HUES64 (cell line): Measurements from ENCODE around the gene SHTN1.

Experiments used
- H3K27ac ChIP-seq: 2 replicates; pipeline ENCODE4 v1.7.0; 2013; ENCODE audit warnings: low read depth, low read length, inconsistent platforms
- H3K27me3 ChIP-seq: 2 replicates; pipeline ENCODE4 v1.6.1; 2013; ENCODE audit warnings: mild to moderate bottlenecking, low read length; ENCODE audit not compliant: insufficient read depth
- H3K36me3 ChIP-seq: 2 replicates; pipeline ENCODE4 v1.6.1; 2013; ENCODE audit warnings: mild to moderate bottlenecking, low read length; ENCODE audit not compliant: insufficient read depth
- H3K4me1 ChIP-seq: 2 replicates; pipeline ENCODE4 v1.6.1; 2013; ENCODE audit warnings: mild to moderate bottlenecking, low read length, moderate library complexity; ENCODE audit not compliant: insufficient read depth
- H3K4me3 ChIP-seq: 2 replicates; pipeline ENCODE4 v1.5.1; 2013; ENCODE audit warnings: mild to moderate bottlenecking, low read length, moderate library complexity
- H3K9ac ChIP-seq: 2 replicates; pipeline ENCODE4 v1.6.1; 2013; ENCODE audit warnings: mild to moderate bottlenecking, low read depth, low read length
- H3K9me3 ChIP-seq: 2 replicates; pipeline ENCODE4 v1.6.1; 2013; ENCODE audit warnings: low read depth, low read length; ENCODE audit not compliant: insufficient read depth
- WGBS: fragments of 150-250, 120-280 bp; methylation state at CpG from one replicate; pipeline ENCODE4 v1.1.7; 2013; ENCODE audit warnings: missing lambda C conversion rate; 5-methylcytosine and 5-hydroxymethylcytosine counted together

SHTN1 gene

DNA sequence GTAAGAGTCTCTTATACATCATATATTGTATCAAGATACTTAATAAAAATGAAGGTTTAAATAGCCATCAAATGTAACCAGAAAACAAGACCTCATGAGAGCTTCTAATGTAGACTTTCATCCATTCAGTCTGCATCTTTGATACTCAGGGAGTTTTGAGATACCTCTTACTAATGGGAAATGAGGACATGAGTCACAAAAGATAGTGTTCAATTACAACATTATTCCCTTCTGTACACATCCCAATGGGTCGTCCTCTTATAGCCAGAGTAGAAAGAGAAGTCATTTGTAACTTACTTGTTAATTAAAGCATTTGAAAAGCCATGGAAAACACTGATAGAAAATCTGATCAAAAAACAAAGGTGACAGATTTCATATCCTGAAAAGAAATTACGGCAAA, 19.4 kb downstream of the SHTN1 start:
- no peaks in the 10 kb centered on the region for H3K36me3 ChIP-seq
- no peak overlapping the region for H3K4me3 ChIP-seq
- H3K9ac ChIP-seq = no peak overlapping the region
- H3K9me3 ChIP-seq = no peaks in the 10 kb centered on the region
- H3K27me3 ChIP-seq = no peaks in the 10 kb centered on the region
- no peak overlapping the region for H3K27ac ChIP-seq
- peaks cover 28% of the 10 kb centered on the region for H3K4me1 ChIP-seq
- 100% methylated on average over 1 of the region's 2 CpGs for WGBS

GRCh38 chr10:116984202-116984990, 20.6 kb downstream of the SHTN1 start:
- WGBS = 87% methylated on average over 3 of the region's 3 CpGs
- Histone ChIP-seq H3K27ac (no peak overlapping the region), H3K36me3 (no peaks in the 10 kb centered on the region), H3K27me3 (no peaks in the 10 kb centered on the region), H3K9me3 (no peaks in the 10 kb centered on the region), H3K4me1 (peaks cover 24% of the 10 kb centered on the region), H3K9ac (no peak overlapping the region), H3K4me3 (no peak overlapping the region)

DNA sequence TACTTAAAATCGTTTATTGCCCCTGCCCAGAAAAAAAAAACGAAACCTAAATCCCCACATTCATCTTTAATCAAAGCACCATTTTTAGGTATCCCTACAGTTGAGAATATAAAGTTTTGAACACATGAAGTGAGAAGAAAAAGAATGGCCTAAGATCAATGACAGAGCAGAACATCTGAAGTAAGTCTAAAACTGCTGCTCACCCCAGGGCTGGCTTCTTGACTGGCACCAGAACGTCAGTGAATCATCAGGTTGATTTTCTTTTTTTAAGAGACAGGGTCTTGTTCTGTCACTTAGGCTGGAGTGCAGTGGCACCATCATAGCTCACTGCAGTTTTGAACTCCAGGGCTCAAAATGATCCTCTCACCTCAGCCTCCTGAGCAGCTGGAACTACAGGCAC, 24.9 kb downstream of the SHTN1 start:
- Histone ChIP-seq H3K27ac (peak overlapping the region; percentile 83; the same call in 1 of the 2 replicates), H3K4me1 (peaks cover 31% of the 10 kb centered on the region), H3K9me3 (no peaks in the 10 kb centered on the region), H3K36me3 (no peaks in the 10 kb centered on the region), H3K27me3 (no peaks in the 10 kb centered on the region), H3K9ac (no peak overlapping the region), H3K4me3 (no peak overlapping the region)
- WGBS = 69% methylated on average over 1 of the region's 3 CpGs

GRCh38 chr10:116978901-116979300, 26.1 kb downstream of the SHTN1 start:
- peaks cover 36% of the 10 kb centered on the region for H3K4me1 ChIP-seq
- 66% methylated on average over 2 of the region's 2 CpGs for WGBS

DNA sequence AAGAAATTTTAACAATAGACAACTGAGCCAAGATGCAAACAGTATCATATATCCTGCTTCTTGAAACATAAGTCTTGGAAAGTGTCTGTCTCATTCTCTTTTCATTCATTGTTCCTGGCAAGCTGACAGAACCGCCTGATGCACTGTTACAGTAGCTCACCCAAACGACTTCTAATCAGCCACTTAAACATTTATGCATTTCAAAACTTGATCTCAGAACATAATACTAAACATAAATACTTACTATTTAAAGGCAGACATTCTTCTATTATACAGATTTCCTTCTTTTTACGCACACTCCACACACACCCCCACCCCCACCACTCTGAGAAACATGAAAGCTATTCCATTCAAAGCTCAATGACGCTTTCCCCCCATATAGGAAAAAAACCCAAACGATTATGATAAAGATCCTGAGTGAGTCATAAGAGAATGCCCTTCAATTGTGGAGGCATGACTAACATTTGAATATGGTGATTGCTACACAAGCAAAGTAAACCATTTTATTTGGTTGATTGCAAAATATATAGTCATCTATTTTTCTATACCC, 30.5 kb downstream of the SHTN1 start:
- Histone ChIP-seq H3K4me1 (peaks cover 38% of the 10 kb centered on the region), H3K27ac (0 out of 2 replicates have a peak overlapping the region, but pooled peaks have one; percentile 12), H3K9ac (no peak overlapping the region), H3K4me3 (no peak overlapping the region), H3K36me3 (no peaks in the 10 kb centered on the region), H3K27me3 (no peaks in the 10 kb centered on the region), H3K9me3 (0 out of 2 replicates have a peak, but pooled peaks cover 4% of the 10 kb centered on the region)
- WGBS = 53% methylated on average over 5 of the region's 5 CpGs

More at GRCh38 chr10:116978901-116979300, 26.1 kb downstream of the SHTN1 start:
- no peaks in the 10 kb centered on the region for H3K9me3 ChIP-seq
- H3K9ac ChIP-seq = no peak overlapping the region
- no peak overlapping the region for H3K4me3 ChIP-seq
- H3K36me3 ChIP-seq = no peaks in the 10 kb centered on the region
- H3K27me3 ChIP-seq = no peaks in the 10 kb centered on the region
- H3K27ac ChIP-seq = peak overlapping the region; percentile 83; the same call in 1 of the 2 replicates

GRCh38 chr10:116973946-116974455, 31.0 kb downstream of the SHTN1 start:
- no peaks in the 10 kb centered on the region for H3K27me3 ChIP-seq
- peaks cover 35% of the 10 kb centered on the region for H3K4me1 ChIP-seq
- H3K9me3 ChIP-seq = 0 out of 2 replicates have a peak, but pooled peaks cover 4% of the 10 kb centered on the region
- peak overlapping the region; percentile 20; the same call in 1 of the 2 replicates for H3K9ac ChIP-seq
- H3K4me3 ChIP-seq = no peak overlapping the region
- peak overlapping the region; percentile 31; the same call in 1 of the 2 replicates for H3K27ac ChIP-seq
- H3K36me3 ChIP-seq = no peaks in the 10 kb centered on the region

- Histone ChIP-seq H3K36me3 (no peaks in the 10 kb centered on the region), H3K9me3 (0 out of 2 replicates have a peak, but pooled peaks cover 4% of the 10 kb centered on the region), H3K4me3 (no peak overlapping the region), H3K9ac (peak overlapping the region; percentile 20; the same call in 1 of the 2 replicates), H3K27ac (no peak overlapping the region), H3K27me3 (no peaks in the 10 kb centered on the region), H3K4me1 (peaks cover 33% of the 10 kb centered on the region)
- 98% methylated on average over 4 of the region's 4 CpGs for WGBS
These were observed 31.5 kb downstream of the SHTN1 start for GRCh38 chr10:116973371-116973905.

DNA sequence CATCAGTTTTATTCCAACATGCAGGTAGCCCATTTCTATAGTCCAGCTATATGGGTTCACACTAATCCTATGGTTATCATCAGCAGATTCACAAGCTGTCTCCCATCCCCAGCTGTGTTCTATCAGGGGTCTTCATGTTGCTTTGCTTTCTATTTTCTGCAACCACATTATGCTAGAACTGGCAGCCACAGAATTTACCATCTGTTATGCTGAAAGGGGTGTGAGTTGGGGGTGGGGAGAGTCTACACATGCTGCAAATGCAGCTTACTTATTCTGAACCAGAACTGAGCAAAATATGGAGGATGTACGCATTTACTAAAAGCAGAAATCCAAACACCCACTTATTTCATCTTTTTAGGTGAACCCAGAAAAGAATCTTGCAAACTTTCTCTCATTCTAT, 32.9 kb downstream of the SHTN1 start:
- Histone ChIP-seq H3K27ac (no peak overlapping the region), H3K9me3 (0 out of 2 replicates have a peak, but pooled peaks cover 4% of the 10 kb centered on the region), H3K27me3 (no peaks in the 10 kb centered on the region), H3K9ac (no peak overlapping the region), H3K4me1 (peaks cover 30% of the 10 kb centered on the region), H3K36me3 (peaks cover 3% of the 10 kb centered on the region; the same call in 1 of the 2 replicates), H3K4me3 (no peak overlapping the region)
- 93% methylated on average over 1 of the region's 1 CpG for WGBS

DNA sequence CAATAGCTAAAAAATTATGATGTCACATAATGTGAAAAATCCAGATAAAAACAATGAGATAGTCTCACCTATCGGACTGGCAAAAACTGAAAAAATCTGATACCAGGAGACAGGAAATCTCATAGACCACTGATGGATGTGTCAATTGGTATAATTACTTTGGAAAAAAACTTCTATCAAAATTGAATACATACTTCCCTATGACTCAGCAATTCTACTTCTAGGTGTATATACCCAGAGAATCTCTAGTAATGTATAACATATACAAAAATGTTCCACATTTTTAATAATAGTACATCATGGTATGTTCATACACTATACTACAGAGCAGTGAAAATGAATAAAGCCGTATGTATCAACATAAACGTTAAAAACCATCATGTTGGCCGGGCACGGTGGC, 34.9 kb downstream of the SHTN1 start:
- Histone ChIP-seq H3K36me3 (peaks cover 6% of the 10 kb centered on the region; the same call in 1 of the 2 replicates), H3K4me3 (no peak overlapping the region), H3K4me1 (peaks cover 20% of the 10 kb centered on the region), H3K27me3 (no peaks in the 10 kb centered on the region), H3K9ac (no peak overlapping the region), H3K9me3 (0 out of 2 replicates have a peak, but pooled peaks cover 4% of the 10 kb centered on the region), H3K27ac (no peak overlapping the region)
- WGBS = 97% methylated on average over 5 of the region's 5 CpGs

DNA sequence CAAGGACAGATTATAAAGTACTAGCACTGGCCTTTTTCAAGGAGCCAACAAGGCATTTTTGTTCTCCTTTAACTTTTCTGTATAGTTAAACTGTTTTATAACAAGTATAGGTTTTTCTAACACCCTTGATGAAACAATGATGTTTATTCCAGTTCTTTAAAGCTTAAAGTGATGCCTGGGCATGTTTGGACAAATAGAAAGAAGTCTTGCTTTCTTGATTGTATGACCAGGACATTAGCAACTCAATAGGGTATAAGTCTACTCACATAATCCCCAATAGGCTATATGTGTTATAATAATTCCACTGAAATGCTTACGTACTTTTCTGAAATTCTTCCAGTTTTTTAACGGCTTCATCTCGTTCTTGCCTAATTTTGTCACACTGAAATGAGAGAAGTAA, 36.7 kb downstream of the SHTN1 start:
- no peaks in the 10 kb centered on the region for H3K27me3 ChIP-seq
- 0 out of 2 replicates have a peak, but pooled peaks cover 4% of the 10 kb centered on the region for H3K9me3 ChIP-seq
- peaks cover 6% of the 10 kb centered on the region; the same call in 1 of the 2 replicates for H3K36me3 ChIP-seq
- H3K4me3 ChIP-seq = no peak overlapping the region
- no peak overlapping the region for H3K9ac ChIP-seq
- WGBS = 93% methylated on average over 3 of the region's 3 CpGs
- no peak overlapping the region for H3K27ac ChIP-seq
- peaks cover 3% of the 10 kb centered on the region; the same call in 1 of the 2 replicates for H3K4me1 ChIP-seq
